NCI-H748 (cell line): ENCODE data around the gene REV3L.
"Not testable (repeated sequence)": the region's sequence is repeated elsewhere in the genome, so short reads cannot be mapped to it uniquely, and the experiment has no call there.

Experiments used
- DNase-seq: peaks from one replicate; lab custom pipeline; 2025; ENCODE audit not compliant: unreplicated experiment; lab: John Stamatoyannopoulos, UW

REV3L gene

DNA sequence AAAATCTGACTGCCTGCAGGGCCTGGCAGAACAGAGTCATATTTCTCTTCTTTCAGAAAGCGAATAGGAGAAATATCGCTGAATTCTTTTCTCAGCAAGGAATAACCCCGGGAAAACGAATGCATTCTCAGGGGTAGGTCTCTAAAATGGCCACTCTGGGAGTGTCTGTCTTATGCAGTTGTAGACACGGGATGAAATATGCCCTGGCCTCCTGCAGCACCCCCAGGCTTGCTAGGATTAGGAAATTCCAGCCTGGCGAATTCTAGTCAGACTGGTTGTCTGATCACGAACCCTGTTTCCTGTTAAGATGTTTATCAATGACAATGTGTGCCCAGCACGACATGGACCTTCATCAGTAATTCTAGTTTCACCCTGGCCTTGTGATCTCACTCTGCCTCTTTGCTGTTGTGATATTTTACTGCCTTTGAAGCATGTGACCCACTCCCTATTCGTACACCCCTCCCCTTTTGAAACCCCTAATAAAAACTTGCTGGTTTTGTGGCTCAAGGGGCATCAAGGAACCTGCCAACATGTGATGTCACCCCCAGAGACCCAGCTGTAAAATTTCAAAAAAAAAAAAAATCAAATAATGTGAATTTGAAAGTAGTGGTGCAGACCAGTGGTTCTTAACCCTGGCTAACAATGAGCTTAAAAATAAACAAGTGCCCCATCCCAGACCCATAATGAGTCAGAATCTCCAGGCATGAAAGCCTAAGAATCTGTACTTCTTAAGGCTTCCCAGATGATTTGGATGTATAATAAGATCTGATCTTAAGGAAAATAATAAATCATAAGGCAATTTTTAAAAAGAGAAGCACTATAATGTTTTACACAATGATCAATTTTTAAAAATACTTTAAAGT lies 181.8 kb downstream of the REV3L start:
- DNase-seq = peak; percentile 7

DNA sequence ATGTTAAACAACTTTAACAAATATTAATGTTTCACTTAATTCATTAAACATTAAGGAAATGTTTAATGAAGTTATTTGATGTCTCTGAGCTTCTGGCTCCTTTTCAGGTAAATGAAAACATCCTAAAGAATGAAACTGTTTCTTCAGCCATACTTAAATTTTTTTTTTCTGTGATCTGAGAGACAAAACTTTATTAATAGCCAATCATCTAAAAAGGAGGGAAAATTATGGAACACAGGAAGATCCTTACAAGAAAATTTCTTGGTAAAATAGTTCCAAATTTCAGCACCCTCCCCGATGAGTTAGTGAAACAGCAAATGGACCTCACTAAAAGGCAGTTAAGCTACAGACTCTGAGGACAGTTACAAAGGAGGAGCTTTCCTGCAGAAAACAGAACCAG lies 185.2 kb downstream of the REV3L start:
- no peak for DNase-seq

GRCh38 chr6:111294374-111294967 lies 188.5 kb downstream of the REV3L start:
- no peak for DNase-seq

DNA sequence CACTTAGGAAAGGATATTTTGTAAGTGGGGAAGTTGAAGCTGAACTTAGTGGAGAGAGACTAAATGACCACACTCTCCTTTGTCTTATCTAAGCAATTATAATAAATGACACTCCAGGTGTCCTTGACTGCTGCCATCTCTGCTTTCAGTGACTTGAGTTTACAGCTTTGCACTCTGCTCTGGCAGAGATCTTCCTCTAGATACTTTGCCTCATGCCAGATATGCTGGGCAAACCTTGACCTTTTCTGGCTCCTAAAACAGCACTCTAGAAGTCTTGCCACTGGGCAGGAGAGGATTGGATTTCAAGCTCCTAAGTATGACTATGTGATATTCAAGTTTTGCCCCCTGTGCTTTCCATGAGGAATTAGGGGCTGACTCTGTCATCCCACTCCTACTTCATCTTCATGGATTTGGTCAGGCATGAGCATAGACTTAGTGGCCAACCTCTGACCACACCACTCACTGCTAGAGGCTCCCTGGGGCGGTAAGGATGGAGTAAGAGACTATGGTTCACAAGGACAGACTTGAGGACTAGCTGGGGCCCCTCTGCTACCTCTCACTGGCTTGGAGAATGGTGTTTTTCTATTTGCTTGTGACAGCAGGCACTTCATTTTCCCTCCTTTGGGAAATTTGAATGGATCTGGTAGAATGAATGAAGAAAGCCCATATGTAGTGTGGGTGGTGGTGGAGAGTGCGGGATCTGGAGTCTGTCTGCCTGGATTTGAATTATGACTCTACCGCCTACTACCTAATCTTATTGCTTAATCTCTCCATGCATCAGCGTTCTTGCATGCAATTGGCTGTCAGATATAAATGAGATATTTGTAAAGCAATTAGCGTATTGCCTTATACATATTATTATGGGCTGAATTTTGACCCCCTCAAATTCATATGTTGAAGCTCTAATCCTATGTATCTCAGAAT lies 191.4 kb downstream of the REV3L start:
- no peak for DNase-seq

- not testable (repeated sequence) for DNase-seq
These were observed 192.2 kb downstream of the REV3L start for GRCh38 chr6:111290689-111291335.

- not testable (repeated sequence) for DNase-seq
These were observed 198.7 kb downstream of the REV3L start for GRCh38 chr6:111284356-111284755.

- DNase-seq = no peak
These were observed 199.3 kb downstream of the REV3L start for GRCh38 chr6:111283707-111284106.

DNA sequence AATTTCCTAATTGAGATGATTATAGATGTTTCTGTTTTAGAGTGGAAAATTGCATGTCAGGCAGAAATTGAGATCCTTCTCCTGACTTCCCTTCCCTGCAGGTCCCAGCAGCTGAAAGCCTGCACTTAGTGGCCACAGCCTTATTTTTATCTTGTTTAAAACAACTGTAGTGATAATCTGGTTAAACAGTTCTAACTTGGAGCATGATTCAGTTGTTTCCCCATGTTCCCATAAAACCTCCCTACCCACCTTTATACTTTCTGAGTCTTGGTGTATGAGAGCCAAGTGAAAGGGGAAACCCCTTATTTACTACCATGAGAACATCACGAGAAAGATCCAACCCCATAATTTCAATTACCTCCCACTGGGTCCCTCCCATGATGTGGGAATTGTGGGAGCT lies 200.5 kb downstream of the REV3L start:
- DNase-seq = no peak

DNA sequence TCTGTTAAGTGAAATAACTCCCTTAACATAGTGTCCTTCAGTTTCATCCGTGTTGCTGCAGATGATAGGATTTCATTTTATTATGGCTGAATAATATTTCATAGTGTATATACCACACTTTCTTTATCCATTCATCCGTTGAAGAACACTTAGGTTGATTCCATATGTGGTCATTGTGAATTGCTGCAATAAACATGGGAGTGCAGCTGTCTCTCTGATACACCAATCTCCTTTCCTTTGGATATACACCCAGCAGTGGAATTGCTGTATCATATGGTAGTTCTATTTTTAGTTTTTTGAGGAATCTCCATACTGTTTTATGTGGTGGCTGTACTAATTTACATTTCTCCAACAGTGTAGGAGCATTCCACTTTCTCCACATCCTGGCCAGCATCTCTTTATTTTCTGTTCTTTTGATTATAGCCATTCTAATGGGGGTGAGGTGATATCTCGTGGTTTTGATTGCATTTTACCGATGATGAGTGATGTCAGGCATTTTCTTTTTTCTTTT lies 202.5 kb downstream of the REV3L start:
- no peak for DNase-seq

DNA sequence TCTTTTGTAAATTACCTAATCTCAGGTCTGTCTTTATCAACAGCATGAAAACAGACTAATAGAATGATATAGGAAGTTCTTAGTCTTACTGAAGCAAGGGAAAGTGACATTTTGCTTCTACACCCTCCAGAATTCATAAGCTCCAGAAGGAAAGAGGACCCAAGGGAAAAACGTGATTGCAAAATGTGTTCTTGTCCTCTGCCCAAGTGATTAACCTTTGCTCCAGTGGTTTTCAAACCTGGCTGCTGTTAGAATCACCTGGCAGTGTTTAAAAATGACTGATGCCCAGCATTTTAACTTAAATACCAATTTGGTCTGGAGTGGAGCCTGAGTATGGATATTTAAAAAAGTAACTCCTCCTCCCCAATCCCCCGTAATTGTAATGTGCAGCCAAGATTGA lies 204.3 kb downstream of the REV3L start:
- no peak for DNase-seq

DNA sequence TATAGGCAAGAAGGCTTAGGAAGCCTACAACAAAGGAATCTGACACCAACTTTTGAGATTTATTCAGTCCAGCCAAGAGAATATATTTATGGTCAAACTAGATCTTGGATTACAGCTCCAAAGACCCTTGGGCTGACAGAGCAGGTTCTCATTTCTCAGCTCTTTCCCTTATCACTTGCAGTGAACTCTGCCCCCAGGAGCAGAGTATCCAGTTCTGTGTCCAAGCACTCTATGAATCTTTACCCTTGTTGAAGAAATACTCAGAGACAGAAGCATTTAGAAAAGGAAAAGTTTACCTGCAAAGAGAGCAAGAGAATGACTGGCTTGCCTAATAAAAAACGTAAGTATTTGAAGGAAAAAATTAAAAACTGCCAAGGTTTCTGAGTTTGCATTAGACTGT lies 205.2 kb downstream of the REV3L start:
- no peak for DNase-seq

- DNase-seq = no peak
These were observed 206.3 kb downstream of the REV3L start for GRCh38 chr6:111276736-111277135.

DNA sequence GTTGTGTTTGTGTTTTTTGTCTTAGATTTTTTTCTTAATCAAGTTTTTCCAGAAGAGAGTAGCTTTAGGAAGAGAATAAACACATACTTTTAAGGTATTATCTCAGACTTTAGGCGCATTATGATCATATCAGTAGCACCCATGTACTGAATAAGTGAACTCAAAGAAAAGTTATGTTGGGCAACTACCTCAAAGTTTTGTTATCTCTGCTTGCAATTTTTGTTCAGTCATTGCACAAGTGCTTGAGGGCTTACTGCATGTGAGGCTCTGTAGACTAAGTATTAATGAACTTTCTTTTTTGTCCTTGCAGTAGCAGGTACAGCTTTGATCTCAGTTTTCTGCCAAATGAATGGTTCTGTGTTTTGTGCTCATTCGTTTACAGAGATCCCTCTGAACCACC lies 206.7 kb downstream of the REV3L start:
- no peak for DNase-seq

DNA sequence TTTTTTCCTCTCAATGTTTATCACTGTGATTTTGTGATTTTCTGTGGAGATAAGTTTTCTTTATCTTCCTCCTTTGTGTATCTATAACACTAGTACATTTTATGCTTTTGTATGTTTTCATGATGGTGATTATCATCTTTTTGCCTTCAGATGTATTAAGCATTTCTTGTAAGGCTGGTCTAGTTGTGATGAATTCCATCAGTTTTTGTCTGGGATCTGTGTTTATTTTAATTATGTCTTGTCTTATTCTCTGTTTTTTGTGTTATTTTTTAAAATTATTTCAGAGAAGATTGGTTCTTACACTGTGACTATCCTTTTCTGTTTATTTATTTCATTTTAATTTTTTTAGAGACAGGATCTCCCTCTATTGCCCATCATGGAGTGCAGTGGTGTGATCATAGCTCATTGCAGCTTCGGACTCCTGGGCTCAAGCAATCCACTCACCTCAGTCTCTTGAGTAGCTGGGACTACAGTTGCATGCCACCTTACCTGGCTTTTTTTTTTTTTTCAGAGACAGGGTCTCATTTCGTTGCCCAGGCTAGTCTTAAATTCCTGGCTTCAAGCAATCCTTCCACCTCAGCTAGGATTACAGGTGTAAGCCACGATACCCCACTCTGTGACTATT lies 208.3 kb downstream of the REV3L start:
- DNase-seq = no peak

DNA sequence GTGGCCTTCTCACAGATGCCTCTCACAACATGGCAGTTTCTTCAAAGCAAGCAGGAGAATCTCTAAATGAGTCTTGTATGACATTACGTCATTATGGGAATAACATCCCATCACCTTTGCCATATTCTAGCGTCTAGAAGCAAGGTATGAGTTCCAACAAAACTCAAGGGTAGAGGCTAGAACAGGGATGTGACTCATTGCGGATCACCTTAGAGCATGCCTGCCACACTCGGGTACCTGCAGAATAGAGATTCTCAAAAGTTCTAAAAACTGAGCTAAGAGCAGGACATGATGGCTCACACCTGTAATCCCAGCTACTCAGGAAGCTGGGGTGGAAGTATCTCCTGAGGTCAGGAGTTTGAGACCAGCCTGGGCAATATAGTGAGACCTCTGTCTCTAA lies 212.9 kb downstream of the REV3L start:
- no peak for DNase-seq

DNA sequence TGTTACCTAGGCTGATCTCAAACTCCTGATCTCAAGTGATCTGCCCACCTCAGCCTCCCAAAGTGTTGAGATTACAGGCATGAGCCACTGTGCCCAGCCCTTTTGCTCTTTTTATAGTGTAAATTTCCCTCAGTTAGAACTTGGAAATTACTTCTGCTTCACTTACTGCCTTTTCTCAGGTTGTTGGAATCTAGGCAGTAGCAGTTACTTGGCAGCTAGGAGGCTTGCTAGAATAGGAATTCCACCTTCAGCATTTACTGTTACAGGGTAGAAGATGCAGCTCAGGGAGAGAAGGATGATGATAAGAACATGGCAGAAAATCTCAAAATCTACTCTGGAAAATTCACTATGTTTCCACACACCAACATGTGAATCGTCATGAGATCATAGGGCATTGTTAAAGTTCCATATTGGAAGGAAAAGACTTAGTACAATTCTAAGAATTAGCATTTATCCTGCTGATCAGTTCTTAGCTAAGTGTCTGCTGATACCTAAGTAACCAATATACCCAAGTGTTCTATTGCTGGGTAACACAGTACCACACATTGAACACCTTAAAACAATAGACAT lies 213.5 kb downstream of the REV3L start:
- DNase-seq = no peak

DNA sequence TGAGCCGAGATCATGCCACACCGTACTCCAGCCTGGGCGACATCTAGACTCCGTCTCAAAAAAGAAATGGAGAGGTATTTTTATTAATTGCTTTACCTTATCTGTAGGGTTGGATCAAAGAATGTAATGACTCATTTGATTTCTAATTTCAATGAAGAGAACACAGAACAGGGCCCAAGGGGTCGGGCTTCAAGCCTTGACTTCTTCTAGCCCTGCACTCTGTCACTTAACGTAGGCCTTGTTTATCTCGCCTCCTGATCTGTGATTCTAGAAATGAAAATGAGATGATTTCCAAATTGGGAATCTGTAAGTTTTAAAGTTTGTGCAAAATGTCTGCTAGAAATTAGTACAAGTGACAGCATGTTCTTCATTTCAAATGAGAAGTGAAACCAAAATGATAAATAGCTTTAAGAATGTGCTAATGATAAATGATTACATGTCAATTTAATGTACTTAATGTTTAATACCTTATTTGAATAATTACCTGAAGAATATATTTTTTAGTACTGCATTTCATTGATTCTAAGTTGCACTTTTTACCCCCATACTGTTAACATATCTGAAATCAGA lies 215.2 kb downstream of the REV3L start:
- no peak for DNase-seq

DNA sequence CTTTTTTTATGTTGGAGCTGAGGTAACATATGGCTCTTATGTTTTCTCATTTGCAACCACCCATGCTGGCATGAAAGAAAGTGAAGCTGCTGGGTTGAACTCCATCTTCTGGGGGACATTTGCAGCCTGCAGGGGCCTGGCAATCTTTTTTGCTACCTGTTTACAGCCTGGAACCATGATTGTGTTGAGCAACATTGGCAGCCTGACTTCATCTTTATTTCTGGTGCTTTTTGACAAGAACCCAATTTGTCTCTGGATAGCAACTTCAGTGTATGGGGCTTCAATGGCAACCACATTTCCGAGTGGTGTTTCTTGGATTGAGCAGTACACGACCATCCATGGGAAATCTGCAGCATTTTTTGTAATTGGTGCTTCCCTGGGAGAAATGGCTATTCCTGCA lies 216.7 kb downstream of the REV3L start:
- DNase-seq = no peak

DNA sequence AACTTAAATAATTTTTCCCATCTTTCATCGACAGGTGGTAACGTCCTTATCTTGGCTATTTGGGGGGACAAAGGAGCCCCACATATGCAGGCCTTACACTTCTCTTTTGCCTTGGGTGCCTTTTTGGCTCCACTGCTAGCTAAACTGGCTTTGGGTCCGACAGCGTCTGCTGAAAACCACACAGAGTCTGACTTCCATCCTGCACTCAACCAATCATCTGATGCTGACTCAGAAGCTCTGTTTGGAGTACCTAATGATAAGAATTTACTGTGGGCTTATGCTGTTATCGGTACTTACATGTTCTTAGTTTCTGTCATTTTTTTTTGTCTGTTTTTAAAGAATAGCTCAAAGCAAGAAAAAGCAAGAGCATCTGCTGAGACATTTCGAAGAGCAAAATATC lies 217.2 kb downstream of the REV3L start:
- no peak for DNase-seq

- no peak for DNase-seq
These were observed 219.2 kb downstream of the REV3L start for GRCh38 chr6:111263837-111264236.
